GM19395 (cell line): ENCODE results near the gene PTPRCAP.
"Not testable (repeated sequence)": the region's sequence is repeated elsewhere in the genome, so short reads cannot be mapped to it uniquely, and the experiment has no call there.

ENCODE experiments used
- ATAC-seq: cut with Tn5 transposase; IDR thresholded peaks from one replicate; pipeline ENCODE4 v1.9.1; 2021; ENCODE audit warnings: mild to moderate bottlenecking, moderate library complexity; ENCODE audit not compliant: unreplicated experiment

Gene PTPRCAP

DNA sequence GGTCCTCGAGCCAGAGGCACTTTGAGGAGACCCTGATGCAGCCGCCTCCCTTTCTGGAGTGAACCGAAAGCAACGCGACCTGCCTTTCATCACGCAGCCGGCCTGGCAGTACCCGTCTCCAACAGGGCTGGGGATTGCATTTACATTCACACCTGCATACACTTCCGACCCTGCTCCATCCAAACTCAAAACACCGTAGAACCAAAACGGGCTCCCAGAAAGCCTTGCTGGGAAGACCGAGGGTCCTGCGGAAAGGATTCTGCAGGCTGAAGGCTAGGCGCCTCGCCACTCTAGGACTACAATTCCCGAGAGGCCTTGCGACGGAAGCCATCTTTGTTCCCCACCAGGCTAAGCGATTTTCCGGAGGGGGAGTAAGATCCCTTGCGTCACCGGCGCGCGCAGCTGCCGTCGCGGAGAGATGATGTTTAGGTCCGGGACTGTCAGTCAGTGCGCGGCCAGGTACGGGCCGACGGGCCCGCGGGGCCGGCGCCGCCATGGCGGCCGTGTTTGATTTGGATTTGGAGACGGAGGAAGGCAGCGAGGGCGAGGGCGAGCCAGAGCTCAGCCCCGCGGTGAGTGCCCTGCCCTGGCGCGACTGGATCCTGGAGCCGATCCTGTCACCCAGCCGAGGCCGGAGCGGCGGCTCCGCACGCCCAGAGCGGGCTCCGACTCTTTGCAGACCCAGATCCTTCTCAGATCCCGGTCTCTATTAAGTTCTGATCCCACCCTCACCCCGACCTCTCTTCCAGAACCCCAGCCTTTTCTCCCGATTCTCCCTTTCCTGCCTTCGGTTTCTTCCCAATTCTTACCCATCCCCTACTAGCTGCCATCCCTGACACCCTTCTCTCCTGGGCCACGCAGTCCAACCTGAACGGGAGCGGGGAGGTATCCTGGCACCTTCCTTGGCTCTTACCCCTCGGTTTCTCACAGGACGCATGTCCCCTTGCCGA is 9.2 kb downstream of the PTPRCAP start, which contains the start of gene RPS6KB2:
Gene RPS6KB2 (plus strand): TSS at position 443 of the 950 bp plus-strand sequence. CDS start 52 bp downstream, at position 495.
- peak; percentile 70 for ATAC-seq

DNA sequence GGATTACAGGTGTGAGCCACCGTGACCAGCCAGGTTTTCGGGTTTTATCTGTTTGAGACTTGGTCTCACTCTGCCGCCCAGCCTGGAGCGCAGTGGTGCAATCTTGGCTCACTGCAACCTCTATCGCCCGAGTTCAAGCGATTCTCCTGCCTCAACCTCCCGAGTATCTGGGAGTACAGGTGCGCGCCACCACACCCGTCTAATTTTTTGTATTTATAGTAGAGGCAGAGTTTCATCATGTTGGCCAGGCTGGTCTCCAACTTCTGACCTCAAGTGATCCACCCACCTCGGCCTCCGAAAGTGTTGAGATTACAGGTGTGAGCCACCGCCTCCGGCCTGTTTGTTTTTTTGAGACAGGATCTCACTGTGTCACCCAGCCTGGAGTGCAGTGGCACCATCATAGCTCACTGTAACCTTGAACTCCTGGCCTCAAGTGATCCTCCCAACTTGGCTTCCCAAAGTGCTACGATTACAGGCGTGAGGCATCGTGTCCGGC is 10.1 kb downstream of the PTPRCAP start:
- ATAC-seq = not testable (repeated sequence)

DNA sequence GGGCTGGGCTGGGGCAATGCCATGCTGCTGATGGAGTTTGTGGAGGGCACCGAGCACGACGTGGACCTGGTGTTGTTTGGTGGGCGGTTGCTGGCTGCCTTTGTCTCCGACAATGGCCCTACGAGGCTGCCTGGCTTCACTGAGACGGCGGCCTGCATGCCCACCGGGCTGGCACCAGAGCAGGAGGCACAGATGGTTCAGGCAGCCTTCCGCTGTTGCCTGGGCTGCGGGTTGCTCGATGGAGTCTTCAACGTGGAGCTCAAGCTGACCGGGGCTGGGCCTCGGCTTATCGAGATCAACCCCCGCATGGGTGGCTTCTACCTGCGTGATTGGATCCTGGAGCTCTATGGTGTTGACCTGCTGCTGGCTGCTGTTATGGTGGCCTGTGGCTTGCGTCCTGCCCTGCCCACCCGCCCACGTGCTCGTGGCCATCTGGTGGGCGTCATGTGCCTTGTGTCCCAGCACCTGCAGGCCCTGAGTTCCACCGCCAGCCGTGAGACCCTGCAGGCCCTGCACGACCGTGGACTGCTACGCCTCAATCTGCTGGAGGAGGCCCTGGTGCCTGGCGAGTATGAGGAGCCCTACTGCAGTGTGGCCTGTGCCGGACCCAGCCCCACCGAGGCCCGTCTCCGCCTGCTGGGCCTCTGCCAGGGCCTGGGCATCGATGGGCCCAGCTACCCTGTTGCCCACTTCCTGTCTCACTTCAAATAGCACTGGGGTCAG is 13.4 kb downstream of the PTPRCAP start:
- ATAC-seq = no peak

DNA sequence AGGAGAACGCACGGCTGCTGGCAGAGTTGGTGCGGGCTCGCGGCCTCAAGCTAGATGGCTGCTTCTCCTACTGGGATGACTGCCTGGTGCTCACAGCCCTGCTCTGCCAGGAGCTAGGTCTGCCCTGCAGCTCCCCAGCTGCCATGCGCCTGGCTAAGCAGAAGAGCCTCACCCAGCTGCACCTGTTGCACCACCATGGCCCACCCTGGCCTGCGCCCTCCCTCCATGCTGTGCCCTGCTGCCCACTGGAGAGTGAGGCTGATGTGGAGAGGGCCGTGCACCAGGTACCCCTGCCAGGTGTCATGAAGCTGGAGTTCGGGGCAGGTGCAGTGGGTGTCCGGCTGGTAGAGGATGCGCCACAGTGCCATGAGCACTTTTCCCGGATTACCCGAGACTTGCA is 14.0 kb downstream of the PTPRCAP start:
- ATAC-seq = no peak

DNA sequence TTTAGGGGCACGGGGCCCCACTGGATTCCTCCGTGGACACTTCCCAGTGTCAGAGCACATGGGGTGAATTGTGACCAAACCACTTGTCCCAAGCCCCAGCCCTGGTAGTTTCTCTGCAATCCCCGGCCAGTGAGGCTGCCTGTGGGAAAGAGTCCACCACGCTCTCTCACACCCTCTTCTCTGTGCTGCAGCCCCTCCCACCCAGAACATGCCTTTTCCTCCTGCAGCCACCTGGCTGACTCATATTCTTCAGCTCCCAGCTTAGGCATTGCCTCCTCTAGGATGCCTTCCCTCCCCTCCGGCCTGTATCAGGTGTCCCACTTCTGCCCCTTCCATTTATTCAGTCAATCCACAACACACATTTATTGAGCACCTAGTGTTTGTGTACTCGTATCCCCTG is 14.6 kb downstream of the PTPRCAP start:
- no peak for ATAC-seq

DNA sequence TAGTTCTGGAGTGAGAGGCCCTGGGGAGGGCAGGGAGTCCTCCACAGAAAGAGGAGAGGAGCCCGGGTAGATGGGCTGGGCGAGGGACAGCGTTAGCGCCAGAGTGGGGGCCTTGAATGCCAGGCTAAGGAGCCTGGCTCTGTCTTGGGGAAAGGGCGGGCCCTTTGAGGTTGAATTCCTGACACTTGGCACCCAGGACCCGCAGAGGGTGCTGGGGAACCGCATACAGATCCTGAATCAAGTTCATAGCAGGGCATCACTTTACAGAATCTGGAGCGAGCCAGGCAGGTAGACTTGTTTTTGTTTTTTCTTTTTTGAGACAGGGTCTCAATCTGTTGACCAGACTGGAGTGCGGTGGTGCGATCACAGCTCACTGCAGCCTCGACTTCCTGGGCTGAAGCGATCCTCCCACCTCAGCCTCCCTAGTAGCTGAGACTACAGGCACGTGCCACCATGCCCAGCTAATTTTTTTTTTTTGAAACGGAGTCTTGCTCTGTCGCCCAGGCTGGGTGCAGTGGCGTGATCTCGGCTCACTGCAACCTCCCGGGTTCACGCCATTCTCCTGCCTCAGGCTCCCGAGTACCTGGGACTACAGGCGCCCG is 16.0 kb downstream of the PTPRCAP start:
- no peak for ATAC-seq

DNA sequence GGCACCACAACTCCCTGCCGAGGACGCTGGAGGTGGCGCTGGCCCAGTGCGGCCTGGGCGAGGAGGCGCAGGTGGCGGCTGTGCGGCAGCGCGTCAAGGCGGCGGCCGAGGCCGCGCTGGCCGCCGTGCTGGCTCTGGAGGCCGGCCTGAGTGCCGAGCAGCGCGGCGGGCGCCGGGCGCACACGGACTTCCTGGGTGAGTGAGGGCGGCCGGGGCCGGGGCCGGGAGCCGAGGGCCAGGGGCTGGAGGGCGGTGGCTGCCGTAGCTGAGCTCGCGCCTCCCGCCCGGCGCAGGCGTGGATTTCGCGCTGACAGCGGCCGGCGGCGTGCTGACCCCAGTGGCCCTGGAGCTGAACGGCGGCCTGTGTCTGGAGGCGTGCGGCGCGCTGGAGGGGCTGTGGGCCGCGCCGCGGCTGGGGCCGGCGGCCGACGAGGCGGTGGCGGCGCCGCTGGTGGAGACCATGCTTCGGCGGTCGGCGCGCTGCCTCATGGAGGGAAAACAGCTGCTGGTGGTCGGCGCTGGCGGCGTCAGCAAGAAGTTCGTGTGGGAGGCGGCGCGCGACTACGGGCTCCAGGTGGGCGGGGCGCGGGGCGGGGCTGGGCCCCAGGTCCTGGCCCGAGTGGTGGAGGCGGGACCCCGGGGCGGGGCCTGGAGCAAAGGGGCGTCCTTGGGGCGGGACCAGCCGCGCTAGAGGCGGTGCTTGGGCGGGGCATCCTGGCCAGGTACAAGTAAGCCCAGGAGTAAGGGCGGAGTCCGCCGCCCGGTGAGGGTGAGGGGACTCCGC is 16.6 kb downstream of the PTPRCAP start:
- ATAC-seq = peak; percentile 75

DNA sequence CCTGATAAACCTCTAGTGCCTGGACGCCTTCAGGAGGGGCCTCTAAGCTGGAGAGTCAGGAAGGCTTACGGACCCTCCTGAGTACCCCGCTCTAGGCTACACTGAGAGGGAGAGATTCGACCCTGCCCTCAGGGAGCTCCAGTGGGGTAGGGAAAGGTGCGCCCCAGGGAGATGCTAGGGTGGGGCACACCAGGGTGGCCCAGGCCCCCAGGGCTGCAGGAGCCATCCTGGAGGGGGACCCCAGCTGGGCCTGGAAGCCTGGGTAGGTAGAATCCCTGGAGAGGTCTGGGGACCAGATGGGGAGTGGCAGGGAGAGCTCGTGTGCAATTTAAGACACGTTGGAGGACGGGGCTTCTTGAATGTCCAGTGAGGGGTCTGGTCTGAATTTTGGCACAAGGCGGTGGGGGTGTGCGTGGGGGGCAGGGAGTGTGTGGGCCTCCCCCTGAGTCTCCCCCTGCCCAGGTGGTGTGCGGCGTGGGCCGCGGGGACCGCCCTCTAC is 17.3 kb downstream of the PTPRCAP start:
- ATAC-seq = no peak

DNA sequence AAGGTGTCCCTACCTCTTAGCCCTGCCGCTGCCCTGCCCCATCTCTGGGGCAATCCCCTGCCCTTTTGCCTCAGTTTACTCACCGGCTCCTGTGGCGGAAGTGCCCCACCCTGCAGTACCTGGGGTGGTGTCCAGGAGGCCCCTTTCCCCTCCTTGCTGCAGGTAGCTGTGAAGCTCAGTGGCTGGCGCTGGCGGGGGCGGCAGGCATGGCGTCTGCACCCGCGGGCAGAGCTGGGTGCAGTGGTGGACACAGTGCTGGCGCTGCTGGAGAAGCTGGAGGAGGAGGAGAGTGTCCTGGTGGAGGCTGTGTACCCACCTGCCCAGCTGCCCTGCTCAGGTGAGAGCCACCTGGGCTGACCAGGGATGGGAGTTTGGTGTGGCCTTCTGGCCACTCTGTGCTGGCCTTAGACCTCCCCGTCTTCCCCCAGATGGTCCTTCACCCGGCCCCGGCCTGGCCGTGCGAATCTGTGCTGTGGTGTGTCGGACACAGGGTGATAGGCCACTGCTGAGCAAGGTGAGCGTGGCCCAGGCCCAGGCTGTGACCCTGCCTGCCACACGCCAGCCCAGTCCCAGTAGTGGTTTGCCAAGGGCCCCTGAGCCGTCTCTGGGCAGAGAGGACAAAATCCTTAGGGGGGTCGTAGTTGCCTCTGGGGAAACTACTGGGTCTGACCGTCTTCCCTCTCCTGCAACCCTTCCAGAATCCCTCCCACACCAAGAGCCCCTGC is 18.0 kb downstream of the PTPRCAP start:
- ATAC-seq = no peak

DNA sequence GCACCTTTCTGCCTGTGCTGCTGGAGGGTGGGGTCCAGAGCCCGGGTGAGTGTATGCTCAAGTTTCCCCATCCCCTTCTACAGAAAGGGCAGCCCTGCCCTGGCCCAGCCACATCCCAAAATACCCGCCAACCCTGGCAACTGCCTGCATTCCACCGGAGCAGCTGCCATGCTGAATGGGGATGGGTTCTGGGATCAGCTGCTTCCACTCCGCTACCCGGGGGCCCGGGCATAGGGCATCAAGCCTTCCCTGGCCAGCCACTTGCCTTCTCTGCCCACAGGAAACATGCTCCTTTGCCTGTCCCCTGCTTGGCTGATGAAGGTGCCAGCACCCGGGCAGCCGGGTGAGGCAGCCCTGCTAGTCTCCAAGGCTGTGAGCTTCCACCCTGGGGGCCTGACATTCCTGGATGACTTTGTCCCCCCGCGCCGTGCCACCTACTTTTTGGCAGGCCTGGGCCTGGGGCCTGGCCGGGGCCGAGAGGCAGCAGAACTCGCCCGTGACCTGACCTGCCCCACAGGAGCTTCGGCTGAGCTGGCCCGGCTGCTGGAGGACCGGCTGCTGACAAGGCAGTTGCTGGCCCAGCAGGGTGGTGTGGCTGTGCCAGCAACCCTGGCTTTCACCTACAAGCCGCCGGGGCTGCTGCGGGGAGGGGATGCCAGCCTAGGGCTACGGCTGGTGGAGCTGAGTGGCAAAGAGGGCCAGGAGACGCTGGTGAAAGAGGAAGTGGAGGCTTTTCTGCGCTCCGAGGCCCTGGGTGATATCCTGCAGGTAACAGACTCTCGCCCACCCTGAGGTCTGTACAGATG is 18.8 kb downstream of the PTPRCAP start:
- ATAC-seq = no peak

DNA sequence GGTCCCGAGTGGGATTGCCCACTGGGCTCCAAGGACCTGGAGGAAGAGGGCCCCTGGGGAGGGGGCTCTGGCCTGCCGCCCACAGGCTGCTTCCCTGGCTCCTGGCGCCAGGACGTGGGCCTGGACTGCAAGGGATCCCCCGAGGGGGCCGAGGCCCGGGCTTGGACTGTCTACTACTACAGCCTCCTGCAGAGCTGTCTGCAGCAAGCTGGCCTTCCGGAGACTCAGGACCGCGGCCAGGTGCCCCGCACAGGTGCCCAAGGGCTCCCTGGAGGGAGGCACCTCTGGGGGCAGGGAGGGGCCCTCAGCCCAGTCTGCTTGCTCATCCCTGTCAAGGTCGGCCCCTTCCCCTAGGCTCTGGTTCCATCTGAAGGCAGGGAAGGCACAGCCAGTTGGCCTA is 20.1 kb downstream of the PTPRCAP start:
- ATAC-seq = no peak

DNA sequence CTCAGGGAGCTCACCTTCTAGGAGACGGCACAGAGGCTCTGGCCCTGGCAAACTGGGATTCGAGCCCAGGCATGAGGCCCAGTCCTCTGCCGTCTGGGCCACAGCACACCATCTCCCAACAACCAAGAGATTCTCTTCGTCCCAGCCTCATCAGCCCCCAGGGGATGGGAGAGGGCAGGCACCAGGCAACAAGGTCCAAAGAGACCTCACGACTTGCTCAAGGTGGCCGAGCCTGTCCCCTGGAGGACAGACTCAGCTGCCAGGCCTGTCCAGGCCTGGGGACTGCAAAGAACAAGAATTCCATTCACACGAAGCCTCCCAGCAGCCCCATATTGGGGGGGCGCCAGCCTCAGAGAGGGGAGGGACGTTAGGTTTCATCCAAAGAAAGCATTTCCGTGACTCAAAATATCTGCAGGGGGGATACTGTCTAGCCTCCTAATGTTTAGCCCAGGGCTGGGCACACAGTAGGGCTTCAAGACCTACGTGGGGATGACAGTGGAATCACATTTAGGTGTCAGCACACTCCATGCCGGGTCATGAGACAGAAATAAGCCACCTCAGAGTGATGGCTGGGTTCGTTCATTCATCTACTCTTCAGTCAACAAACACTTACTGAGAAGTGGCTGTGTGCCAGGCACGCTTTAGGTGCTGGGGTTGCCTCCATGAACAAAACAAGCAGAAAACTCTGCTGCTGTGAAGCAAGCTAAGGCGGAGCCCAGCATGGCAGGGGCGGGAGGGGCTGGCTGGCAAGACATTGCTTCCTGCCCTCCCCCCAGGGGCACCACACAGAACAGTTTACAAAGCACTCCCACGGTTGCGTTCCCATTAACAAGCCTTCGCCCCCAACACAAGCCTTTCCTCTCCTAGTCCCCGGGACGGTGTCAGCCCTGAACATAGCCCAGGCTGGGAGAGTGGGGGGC is 20.8 kb downstream of the PTPRCAP start:
- no peak for ATAC-seq

DNA sequence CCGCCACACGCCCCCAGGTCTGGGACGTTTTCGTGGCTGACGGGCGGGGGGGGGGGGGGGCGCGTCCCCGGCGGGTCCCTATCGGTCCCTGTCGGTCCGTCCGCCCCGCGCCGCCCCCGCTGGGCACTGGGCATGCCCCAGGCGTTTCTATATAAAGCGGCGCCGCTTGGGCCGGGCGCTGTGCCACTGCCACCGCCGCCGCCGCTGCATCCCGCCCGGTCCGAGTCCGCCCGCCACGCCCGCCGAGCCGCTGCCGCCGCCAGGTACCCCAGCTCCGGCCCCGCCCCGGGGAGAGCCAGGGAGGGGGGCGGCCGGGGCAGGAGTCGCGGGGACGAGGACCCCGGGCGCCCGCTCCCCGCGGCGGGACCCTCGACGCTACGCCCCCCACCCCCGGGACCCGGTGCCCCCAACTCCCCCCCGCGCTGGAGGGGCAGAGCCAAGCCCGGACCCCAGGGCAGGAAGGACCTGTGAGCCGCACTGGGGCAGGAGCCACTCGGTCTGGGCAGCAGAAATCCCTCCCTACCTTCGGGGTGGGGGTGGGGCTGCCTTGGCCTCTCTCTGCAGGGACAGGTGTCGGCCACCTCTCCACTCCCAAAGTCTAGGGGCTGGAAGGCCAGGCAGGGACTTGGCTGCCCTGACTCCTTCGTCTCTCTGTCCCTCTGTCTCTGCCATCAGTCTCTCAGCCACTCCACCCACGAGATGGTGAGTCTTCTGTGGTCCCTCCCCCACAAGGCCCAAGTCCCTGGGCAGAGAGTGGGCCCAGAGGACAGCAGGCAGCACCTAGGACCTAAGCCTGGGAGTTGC is 21.8 kb downstream of the PTPRCAP start, which contains the start of gene CARNS1:
Gene CARNS1 (plus strand): TSS at position 178 of the 804 bp plus-strand sequence. CDS start 522 bp downstream, at position 700.
- no peak for ATAC-seq

DNA sequence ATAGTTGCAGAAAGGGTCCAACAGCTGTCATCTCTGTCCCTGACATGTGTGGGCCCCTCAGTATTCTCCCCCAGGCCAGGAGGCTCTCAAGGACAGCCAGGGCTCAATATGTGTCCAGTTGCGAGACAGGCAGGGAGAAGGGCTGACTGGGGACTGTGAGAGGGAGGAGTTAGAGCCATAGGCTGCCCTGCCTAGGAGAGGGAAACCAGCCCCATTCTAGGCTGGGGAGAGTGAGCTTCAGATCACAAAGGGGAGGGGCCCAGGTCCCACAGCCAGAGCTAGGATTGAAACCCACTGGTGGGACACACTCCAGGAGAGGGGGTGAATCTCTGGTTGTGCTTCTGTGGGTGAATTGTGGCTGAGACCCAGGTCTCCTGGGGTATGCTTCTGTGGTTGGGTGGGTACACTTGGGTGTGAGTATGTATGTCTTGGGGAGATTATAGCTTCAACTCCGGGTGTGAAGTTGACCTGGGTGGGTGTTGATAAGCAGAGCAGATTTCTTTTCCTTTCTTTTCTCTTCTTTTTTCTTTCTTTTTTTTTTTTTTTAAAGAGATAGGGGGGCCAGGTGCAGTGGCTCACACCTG is 24.1 kb downstream of the PTPRCAP start:
- ATAC-seq = no peak

DNA sequence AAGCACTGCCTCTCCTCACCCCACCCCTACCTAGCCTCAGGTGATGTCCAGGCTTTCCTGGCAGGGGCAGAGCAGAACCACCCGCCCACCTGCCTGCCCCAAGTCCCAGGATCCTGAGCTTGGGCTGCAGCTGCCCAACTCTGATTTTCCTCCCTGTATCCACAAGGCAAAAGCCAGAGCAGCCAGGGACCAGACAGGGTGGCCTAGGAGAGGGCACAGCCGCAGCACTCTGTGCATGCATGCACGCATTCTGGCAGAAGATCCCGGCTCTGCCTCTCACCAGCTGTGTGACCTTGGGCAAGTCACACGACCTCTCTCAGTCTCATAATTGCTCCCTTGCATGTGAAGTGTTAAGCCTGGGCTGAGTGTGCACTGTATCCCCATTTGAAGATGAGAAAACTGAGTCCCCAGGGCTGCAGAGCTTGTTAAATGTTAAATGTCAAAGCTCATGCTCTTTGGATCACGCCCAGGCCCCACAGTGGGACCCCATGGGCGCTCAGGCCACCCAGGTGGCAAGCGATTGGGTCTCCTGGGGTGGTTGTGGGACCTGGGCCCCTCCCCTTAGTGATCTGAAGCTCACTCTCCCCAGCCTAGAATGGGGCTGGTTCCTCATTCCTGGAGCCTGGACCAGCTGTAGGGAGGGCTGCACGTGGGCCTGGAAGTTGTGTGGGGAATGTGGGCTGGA is 24.8 kb downstream of the PTPRCAP start:
- no peak for ATAC-seq

DNA sequence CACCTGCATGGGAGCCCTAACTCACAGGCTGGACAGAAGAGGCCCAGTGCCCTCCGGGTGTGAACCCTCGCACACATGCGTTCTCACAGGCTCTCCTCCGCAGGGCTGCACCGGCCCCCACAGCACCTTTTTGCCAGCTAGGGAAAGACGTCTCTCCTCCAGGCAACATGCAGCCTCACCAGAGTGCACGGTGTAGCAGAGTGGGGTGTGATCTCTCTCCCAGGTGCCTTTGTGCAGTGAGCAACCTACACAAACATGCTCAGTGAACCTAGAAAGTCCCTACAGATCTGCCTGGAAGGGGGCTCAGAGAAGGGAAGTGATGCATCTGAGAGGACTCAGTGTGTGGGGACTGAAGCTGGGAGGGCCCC is 25.7 kb downstream of the PTPRCAP start:
- ATAC-seq = no peak
